ENCODE results near the gene FBXW12.

The FBXW12 gene

DNA sequence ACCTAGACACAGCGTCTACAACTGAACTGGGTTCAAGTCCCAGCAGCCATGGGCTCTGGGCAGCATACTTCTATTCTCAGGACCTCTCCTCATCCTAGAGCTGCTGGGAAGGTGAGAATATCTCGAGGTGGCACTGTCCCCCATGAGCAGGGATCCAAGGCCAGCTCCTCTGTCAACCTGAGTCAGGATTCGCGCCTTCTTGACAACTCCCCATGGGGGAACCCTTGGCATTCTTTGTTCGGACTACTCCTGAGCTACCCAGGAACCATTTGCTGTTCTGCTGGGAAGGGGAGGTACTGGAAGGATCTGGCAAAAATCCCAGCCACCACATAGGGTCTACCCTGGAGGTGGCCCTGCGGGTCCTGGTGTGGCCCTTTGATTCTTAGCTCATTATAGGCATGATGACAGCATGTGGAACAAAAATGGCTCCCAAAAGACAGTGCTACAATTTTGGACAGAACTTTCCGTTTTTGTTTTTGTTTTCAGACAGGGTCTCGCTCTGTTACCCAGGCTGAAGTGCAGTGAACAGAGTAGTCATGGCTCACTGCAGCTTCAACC lies 35.6 kb downstream of the FBXW12 start:
- DNase-seq (ENCODE audit: low read depth), result no peak

DNA sequence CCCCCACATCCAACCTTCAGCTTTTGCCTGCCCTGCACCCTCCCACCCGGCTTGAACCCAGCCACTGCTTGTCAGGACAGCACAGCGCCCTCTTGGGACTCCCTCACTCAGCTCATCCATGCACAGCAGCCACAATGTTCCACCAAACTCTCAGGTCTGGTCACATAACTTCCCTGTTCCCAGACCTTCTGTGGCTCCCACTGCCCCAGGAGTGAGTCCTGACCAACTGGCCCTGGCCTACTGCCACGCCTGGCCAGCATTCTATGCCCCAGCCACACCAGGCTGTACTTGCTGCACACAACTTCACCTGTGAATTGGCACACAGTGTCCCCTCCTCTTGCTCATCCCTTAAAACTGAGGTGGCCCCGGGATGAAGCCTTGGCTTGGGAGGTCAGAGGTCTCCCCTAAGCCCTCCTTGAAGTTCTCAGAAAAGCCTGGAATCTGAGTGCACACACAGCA lies 36.8 kb downstream of the FBXW12 start:
- DNase-seq (ENCODE audit: low read depth), result no peak

DNA sequence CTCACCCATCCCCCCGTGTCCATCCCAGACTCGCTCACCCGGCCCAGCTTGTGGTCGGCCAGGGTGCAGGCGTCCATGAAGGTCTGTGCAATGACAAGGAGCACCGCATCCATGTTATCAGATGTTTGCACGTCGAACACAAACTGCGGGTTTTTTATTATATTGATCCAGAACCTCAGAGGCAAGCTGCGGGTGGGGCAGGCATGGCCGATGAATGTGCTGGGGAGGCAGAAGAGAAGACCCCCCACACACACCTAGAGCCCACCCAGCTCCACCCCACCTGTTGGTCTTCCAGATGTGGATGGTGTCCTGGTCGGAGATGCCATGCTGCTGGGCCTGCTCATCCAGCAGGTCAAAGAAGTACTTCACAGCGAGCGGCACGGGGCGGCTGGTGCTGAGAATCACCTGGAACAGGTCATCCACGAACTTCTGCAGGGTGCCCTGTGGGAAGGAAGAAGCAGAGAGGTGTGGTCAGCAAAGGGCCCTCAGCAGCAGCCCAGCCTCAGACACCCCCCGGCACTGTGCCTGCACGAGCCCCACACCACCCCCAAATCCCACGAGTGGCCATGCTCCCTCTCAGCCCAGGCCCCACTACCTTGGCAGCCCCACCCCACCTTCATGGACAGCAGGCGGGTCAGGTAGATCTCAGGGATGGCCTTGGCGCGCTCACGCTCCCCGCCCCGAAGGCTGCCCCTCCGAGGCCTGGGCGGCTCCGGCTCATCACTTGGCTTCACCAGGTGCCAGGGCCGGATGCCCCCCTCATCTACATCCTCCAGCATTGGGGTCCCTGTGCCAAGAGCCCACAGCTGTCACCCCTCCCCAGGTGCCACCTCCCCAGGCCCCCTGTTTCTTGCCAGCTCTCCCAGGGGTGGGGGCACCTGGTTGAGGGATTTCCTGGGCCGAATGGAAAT lies 37.5 kb downstream of the FBXW12 start:
- DNase-seq (ENCODE audit: low read depth), result no peak

DNA sequence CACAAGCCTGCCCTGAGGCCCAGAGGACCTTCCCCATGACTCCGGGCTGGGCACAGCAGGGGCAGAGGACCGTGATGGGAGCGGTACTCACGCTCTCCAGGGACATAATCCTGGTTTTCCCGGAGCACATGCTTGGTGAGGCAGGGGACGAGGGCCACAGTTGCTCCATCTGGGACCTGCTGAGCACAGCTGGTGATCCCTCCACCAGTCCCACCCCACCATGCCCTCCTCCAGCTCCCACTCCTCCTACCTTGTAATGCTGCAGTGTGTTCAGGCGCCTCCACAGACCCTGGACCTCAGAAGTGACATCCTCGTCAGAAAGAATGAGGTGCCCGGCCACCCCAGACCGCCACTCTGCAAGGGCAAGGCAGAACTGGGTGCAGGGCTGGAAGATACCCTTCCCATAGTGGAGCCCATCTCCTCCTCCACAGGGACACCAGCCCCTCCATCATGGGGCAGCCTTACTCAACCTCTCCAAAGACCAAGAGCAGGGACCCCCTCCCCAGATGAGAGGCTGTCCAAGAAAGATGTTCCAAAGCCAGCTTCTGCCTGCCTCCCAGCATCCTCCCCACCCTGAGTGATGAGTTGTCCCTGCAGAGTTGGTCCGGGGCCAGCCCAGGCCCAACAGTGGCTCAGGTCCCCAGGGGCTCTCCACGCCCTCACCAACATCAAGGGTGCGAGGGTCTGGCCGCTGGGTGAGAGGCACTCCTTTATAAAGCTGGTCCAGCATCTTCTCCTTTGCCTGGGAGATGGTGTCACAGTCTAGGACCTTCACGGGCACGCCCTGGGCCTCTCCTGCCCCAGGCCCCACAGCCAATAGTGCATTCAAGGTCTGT lies 38.4 kb downstream of the FBXW12 start:
- no peak for DNase-seq (ENCODE audit: low read depth)

- DNase-seq (ENCODE audit: low read depth), result no peak
Observed at GRCh38 chr3:48411041-48411588, 39.1 kb downstream of the FBXW12 start.

DNA sequence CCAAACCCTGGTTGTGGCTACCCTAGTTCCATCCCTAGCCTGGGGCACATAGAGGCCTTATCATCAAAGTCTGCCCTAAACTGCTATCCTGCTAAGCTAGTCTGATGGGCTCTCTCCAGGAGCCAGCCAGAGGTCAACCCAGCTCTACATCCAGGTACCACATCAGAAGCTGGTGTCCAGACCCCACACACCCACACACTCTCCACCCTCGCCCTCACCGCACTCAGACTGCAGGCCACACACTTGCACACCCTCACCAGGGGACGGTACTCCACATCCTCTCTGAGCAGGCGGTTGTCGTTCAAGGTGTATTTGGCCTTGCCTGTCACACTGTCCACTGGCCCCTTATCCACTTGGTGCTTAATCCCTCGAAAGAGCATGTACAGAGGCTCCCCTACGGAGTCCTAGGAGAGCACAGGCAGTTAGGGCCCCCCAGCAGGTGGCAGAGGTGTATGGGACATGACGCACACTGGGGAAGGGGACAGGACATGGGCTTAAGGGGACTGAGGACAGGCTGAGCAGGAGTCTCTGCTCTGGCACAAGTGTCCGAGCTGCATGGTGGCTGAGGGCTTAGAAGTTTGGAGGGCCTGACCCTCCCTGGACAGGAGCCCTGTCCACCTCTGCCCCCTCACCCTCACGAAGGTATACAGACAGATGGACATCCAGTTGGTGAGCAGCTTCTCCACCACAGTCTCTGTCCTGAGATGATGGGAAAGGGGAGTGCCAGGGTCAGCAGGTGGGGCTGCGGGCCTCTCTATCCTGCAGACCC lies 39.8 kb downstream of the FBXW12 start:
- no peak for DNase-seq (ENCODE audit: low read depth)

GRCh38 chr3:48412375-48413001 lies 40.5 kb downstream of the FBXW12 start:
- no peak for DNase-seq (ENCODE audit: low read depth)

GRCh38 chr3:48413086-48413485 lies 41.1 kb downstream of the FBXW12 start:
- DNase-seq (ENCODE audit: low read depth), result no peak

DNA sequence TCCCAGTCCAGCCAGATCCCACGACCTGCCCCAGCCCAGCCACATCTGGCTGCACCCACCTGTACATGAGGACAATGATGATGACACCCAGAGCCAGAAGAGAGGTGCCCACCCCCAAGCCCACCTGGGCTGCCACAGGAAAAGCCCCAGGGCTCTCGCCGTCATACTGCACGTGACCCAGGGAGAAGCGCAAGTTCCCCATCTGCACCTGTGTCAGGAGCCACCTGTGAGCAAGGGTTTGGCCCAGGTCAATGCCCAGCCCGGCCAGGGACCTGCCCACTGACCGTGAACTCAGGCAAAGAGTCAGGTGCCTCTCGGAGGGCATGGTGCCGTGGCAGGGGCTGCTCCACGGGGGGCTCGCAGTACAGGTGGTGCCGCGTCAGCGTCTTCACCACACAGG lies 41.6 kb downstream of the FBXW12 start:
- no peak for DNase-seq (ENCODE audit: low read depth)

DNA sequence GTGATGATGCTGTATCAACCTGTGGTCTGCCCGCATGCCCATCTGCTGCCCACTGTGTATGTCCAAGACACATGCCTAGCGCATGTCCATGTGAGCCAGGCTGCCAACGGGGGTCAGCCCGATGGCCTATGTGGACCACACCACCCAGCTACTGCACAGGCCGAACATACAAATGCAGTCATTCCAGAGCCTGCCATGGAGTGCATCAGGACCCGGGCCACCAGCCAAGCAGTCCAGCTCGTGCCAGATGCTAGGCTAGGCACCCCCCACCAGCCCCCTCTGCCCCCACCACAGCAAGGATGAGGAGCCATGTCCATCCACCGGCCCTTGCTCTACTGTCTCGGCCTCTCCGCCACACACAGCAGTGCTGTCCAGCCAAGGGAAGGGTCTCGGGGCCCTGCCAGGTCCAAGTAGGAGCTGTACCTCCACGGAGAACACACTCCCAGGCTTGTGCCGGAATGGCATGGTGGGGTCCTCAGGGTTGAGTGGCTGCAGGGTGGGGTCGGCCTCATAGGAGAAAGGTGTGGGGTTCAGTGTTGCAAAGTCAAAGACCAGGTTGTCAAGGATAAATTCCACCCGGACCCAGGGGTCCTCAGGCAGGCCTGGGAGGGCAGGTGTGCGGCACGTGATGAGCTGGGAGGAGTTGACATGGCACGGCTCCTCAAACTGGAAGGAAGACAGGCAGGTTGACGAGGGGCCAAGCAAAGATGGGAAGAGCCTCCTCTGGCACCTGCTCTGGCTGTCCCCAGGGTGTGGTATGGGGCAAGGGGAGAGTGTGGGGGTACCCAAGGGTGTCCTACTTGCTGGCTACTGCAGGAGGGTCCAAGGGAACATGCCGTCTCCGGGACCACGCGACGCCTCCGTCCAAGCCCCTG lies 42.6 kb downstream of the FBXW12 start:
- DNase-seq (ENCODE audit: low read depth), result no peak

- DNase-seq (ENCODE audit: low read depth), result no peak
Observed at GRCh38 chr3:48415251-48415953, 43.4 kb downstream of the FBXW12 start.

DNA sequence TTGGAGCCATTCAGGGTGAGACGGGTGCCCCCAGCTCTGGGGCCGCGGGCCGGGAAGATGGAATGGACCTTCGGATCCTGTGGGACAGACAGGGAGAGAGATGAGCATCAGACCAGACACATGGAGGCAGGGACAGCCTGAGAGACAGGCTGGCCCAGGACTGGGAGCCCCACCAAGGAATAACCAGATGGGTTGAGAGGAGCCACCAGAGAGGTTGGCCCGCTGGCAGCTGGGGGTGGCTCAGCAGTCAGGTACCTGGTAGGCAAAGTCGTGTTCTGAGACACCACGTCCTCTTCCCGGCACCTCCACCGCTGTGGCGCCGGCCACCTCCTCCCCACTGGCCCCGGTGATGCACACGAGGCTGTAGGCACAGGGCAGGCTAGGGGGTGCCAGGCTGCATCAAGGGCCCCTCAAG lies 44.1 kb downstream of the FBXW12 start:
- DNase-seq (ENCODE audit: low read depth), result no peak

GRCh38 chr3:48416546-48416945 lies 44.5 kb downstream of the FBXW12 start:
- DNase-seq (ENCODE audit: low read depth), result no peak

GRCh38 chr3:48417529-48418108 lies 45.6 kb downstream of the FBXW12 start:
- no peak for DNase-seq (ENCODE audit: low read depth)

GRCh38 chr3:48418140-48418539 lies 46.1 kb downstream of the FBXW12 start:
- DNase-seq (ENCODE audit: low read depth), result no peak

DNA sequence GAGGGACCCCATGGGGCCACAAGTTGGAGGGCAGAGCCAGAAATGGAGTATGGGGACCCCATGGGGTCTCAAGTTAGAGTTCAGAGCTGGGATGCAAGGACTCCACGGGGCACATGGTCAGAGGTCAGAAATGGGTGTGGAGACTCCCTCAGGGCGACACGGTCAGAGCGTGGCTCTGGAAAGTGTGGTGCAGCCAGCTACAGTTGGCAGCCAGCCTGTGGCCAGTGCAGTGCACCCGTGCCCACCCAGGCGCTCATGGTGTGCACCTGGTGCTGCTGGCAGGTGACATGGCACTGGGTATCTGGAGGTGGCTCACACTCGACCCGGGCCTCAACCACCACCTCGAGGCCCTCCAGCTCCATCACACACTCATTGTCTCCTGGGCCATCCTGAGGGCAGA lies 46.6 kb downstream of the FBXW12 start:
- DNase-seq (ENCODE audit: low read depth), result no peak

DNA sequence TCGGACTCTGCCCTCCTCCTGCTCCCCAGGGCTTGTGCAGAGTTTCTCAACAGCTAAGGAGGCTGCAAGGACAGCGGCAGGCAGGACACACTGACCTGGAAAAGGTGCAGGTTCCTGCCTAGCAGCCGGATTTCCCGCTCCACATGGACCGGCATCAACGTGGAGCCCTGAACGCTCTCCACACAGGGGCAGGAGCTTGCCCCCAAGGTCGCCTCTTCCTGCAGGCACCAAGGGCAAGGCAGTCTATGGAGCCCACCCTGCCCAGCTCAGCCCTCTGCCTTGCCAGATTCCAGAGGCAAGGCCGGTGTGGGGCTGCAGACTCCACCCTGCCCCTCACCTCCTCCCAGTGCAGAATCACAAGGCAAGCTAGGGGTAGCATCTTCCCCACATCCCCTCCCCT lies 47.1 kb downstream of the FBXW12 start:
- DNase-seq (ENCODE audit: low read depth), result no peak

GRCh38 chr3:48419597-48419996 lies 47.6 kb downstream of the FBXW12 start:
- DNase-seq (ENCODE audit: low read depth), result no peak

- no peak for DNase-seq (ENCODE audit: low read depth)
Observed at GRCh38 chr3:48420561-48420960, 48.5 kb downstream of the FBXW12 start.
